RWPE1 (cell line): ENCODE measurements around the gene NMT1.

Experiments
- CTCF ChIA-PET: fragments of 350-600 bp; sonication (Branson Sonifier 250); formaldehyde crosslinking; extraction: SDS; loops from one replicate; lab custom pipeline; 2021; lab: Yijun Ruan, JAX
- POLR2A ChIA-PET: fragments of 400-600 bp; formaldehyde crosslinking; extraction: SDS; loops from one replicate; lab custom pipeline; 2020; ENCODE audit warnings: antibody characterized with exemption; ENCODE audit not compliant: low non-redundant PET; lab: Yijun Ruan, JAX
- DNase-seq: peaks from one replicate; pipeline ENCODE4 v3.0.0; 2012; ENCODE audit warnings: low spot score
- H3K27ac ChIP-seq: fragments of 450-650 bp; 2 replicates; pipeline ENCODE4 v1.5.1; 2017
- TF ChIP-seq, protein P1 (sequence below): fragments of 450-650 bp; conservative IDR thresholded peaks from 2 replicates; pipeline ENCODE4 v1.5.1; 2017; ENCODE audit warnings: low read depth, mild to moderate bottlenecking

Gene NMT1

DNA sequence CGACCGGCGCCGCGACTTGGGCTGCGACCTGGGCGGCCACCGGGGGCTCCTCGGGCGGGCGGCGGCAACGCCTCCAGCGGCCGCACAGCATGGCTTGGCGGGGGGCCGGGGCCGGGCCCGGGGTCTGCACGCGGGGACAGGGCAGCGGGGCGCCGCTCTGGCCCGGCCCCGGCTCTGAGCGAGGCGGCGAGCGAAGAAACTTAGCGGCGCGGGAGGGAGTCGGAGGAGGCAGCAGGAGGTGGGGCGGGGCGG is 71.1 kb downstream of the NMT1 start, which contains the start of gene PLCD3:
TSS of gene PLCD3 (minus strand) at position 196 of the 252 bp plus-strand sequence. CDS start at position 91, 105 bp downstream.
- peak within 1 kb of the TSS; percentile 100 for H3K27ac ChIP-seq
- TF ChIP-seq, protein P1, sequence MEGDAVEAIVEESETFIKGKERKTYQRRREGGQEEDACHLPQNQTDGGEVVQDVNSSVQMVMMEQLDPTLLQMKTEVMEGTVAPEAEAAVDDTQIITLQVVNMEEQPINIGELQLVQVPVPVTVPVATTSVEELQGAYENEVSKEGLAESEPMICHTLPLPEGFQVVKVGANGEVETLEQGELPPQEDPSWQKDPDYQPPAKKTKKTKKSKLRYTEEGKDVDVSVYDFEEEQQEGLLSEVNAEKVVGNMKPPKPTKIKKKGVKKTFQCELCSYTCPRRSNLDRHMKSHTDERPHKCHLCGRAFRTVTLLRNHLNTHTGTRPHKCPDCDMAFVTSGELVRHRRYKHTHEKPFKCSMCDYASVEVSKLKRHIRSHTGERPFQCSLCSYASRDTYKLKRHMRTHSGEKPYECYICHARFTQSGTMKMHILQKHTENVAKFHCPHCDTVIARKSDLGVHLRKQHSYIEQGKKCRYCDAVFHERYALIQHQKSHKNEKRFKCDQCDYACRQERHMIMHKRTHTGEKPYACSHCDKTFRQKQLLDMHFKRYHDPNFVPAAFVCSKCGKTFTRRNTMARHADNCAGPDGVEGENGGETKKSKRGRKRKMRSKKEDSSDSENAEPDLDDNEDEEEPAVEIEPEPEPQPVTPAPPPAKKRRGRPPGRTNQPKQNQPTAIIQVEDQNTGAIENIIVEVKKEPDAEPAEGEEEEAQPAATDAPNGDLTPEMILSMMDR = no peak
- POLR2A ChIA-PET = no interaction called here
- CTCF ChIA-PET = interaction anchor here (0.6 to 2.3 kb wide), 13 partner anchors 12 to 301 kb away, joined by 3 to 11 read pairs (median 3); partner anchors contain the start of gene HEXIM1
- DNase-seq = no peak

DNA sequence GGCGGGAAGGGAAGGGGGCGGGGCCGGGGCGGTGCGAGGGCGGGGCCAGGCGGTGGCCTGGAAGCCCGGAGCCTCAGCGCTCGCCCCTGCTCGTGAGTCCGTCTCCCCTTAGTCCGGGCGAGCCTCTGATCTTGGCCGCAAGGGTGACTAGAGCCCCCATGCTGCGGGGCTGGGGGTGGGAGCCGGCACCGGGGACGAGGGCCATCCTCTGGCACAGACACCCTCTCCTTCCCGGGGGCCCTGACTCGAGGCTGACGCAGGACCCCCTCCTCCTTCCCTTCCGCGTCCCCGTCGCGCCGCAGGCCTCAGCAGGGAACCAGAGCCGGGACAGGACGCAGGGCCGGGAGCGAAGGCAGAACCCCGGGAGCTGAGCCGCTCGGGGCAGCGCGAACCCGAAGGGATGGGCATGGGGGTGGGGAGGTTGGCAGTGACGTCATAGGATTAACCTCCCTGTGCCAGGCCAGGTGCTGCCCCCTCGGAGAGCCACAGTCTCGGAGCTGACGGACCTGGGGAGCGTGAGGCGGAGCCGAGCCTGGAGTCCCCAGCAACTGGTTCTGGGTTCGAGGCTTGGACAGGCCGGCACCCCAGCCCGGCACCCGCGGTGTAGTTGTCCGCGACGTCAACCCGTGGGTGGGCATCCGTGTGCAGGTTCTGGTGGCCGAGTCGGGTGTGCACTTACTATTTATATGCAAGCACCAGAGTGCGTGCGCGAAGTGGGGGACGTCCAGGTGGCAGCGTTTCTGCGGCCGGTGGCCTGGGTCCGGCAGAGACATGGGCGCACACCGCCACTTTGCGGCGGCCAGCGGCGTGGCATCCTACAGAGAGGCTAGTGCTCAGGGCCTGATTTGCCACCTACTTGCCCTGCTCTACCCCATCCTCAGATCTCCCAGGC is 71.7 kb downstream of the NMT1 start:
- TF ChIP-seq, protein P1 = peak; percentile 88
- ChIA-PET POLR2A (interaction anchor here (0.5 to 0.7 kb wide), 4 partner anchors 12 to 215 kb away, joined by 4 to 8 read pairs (median 6); partner anchors contain the start of gene HEXIM2), CTCF (interaction anchor here (0.6 to 2.3 kb wide), 20 partner anchors 13 to 301 kb away, joined by 3 to 11 read pairs (median 3); partner anchors contain the start of gene HEXIM1)
- peak; percentile 86 for DNase-seq
- peak overlapping the region; percentile 100 for H3K27ac ChIP-seq

DNA sequence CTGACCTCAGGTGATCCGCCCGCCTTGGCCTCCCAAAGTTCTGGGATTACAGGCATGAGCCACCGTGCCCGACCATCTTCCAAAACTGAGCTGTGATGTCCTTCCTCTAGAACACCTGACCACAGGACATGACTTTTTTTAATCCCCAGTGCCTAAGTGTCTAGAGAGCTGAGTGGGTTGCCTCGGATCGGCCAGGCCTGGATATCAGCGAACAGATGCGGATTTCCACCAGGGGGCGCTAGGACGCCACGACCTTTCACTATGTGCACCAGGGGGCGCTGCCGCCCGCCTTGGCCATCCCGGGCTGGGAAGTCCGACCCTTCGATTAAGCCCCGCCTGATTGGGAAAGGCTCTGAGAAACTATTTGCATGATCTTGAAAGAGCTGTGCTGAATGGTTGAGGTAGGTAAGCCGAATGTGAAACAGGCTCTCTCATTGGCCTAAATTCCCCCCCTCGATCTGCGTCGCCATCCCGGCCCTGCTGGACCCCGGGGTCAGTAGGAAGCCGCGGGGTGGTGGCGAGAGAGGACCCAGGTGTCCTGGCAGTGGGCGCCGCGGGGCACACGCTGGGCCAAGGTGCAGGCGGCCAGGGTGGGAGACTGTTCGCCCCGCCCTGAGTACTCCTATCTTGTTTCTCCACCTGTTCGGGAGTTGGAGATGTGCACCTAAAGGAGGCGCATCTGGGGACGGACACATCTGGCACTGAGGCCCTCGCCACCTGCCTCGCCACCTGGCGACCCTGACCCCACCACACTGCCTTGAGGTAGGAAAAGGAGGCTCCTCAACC is 74.3 kb downstream of the NMT1 start, which contains the start of gene ACBD4:
TSS of gene ACBD4 (plus strand) at position 496 of the 786 bp plus-strand sequence. CDS start 458 bp downstream, outside the sequence.
- DNase-seq = peak; percentile 98
- H3K27ac ChIP-seq = peak within 1 kb of the TSS; percentile 59
- ChIA-PET POLR2A (interaction anchor here (0.6 to 1.7 kb wide), 7 partner anchors 8 to 222 kb away, joined by 3 to 15 read pairs (median 4); partner anchors contain the start of gene HEXIM1), CTCF (interaction anchor here (0.6 to 2.8 kb wide), 46 partner anchors 8 to 731 kb away, joined by 3 to 65 read pairs (median 4); partner anchors contain the start of genes DCAKD, HEXIM1 and HEXIM2)
- TF ChIP-seq, protein P1 = peak; percentile 99

DNA sequence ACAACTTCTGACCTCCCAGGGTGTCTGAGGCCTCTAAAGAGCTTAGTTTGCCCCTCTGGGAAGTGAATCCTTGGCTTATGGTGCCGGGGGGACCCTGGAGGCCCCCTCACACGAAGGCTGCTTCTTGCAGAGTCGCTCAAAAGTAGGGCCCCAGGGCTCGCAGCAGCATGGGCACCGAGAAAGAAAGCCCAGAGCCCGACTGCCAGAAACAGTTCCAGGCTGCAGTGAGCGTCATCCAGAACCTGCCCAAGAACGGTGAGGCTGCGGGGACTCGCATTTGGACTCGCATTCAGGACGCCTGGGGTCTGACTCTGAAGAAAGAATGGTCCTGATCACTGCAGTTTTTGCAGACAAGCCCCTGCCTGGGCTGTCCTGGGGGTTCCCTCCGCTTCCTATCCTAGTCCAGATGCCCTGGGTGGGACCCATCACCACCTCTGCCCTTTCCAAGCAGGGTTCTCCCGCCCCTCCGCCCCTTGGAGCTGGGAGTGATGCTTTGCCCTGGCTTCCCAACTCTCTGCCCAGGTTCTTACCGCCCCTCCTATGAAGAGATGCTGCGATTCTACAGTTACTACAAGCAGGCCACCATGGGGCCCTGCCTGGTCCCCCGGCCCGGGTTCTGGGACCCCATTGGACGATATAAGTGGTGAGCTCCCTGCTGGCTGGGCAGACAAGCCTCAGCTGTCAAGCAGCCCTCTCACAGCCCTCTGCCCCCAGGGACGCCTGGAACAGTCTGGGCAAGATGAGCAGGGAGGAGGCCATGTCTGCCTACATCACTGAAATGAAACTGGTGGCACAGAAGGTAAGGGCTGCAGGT is 75.1 kb downstream of the NMT1 start:
- ChIA-PET CTCF (interaction anchor here (0.6 to 2.8 kb wide), 39 partner anchors 8 to 730 kb away, joined by 3 to 65 read pairs (median 5); partner anchors contain the start of genes HEXIM1 and HEXIM2), POLR2A (interaction anchor here (0.6 to 1.7 kb wide), 6 partner anchors 8 to 223 kb away, joined by 3 to 15 read pairs (median 6); partner anchors contain the start of gene HEXIM1)
- H3K27ac ChIP-seq = peak overlapping the region; percentile 59
- DNase-seq = no peak
- TF ChIP-seq, protein P1 = no peak

DNA sequence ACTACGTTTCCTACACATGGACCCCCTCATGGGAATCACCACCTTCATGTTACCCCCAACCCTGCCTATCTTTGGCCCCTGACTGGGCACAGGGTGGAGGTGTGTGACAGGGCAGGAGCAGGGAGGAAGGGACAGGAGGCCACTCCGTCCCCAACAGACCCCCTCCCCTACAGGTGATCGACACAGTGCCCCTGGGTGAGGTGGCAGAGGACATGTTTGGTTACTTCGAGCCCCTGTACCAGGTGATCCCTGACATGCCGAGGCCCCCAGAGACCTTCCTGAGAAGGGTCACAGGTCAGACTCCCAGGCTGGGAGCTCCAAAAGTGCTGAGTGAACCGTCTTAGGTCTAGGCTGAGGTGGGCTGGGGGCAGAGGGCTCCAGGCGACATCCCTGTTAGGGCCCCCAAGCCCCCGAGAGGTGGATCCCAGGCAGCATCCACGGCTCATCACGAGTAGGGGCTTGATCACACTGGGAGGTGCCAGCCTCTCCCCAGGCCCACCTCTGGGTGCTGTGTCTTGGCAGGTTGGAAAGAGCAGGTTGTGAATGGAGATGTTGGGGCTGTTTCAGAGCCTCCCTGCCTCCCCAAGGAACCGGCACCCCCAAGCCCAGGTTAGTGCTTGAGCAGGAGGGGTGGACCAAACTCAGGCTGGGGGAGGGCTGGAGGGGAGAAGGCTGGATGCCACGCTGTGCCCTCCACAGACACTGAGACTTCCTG is 75.9 kb downstream of the NMT1 start:
- H3K27ac ChIP-seq = peak overlapping the region; percentile 59
- TF ChIP-seq, protein P1 = no peak
- no peak for DNase-seq
- CTCF ChIA-PET = interaction anchor here (0.9 to 2.8 kb wide), 2 partner anchors 54 to 60 kb away, joined by 3 to 65 read pairs; no protein-coding TSS in a partner anchor
- POLR2A ChIA-PET = no interaction called here
